K562 (cell line): ENCODE data around the gene C2CD2. TPM values are rescaled to one million over a fixed set of nuclear protein-coding genes. Genes with fewer than 3 reads are reported as not detected.

ENCODE experiments used
- polyA plus RNA-seq, 8 experiments: library from polyadenylated mRNA; depleted of rRNA in 4 of 8; stranded (reverse) in 5 of 8; unstranded in 3 of 8; fragments of >200 nt; fragmentation: Nextera tagmentation in 2 of 8; fragmentation: Illumina TruSeq in 1 of 8; extraction: Ambion mirVana in 2 of 8; extraction: Trizol in 1 of 8; gene quantifications; 2 replicates each; pipeline versions ENCODE4 v1.2.1 to v1.2.3, GENCODE V29; 2011 to 2014; ENCODE audit warnings: inconsistent platforms in 1 of 8, missing spikeins in 1 of 8
- total RNA-seq, 7 experiments: library from RNA; depleted of rRNA in 6 of 7; stranded (reverse); fragments of >200 nt in 6 of 7; fragmentation: Illumina TruSeq in 2 of 7; extraction: Trizol in 2 of 7; gene quantifications; 2 replicates each; pipeline versions ENCODE4 v1.2.1 to v1.2.3, GENCODE V29; 2011 to 2021; ENCODE audit warnings: low replicate concordance in 1 of 7
- TF ChIP-seq, protein P1 (sequence below): fragments of 250-450 bp; sonication (Bioruptor Pico); IDR thresholded peaks from 2 replicates; pipeline ENCODE4 v1.8.0; 2022; ENCODE audit warnings: moderate library complexity, mild to moderate bottlenecking, inconsistent platforms
- TF ChIP-seq, protein P2 (sequence below): fragments of 150-350 bp; IDR thresholded peaks from 2 replicates; pipeline ENCODE4 v1.6.1; 2014; ENCODE audit warnings: low read depth, mild to moderate bottlenecking, low read length, borderline replicate concordance

C2CD2 gene
- total and polyA plus RNA-seq, 9 of the 15 experiments (the other 6 are each of a cell fraction or from before 2014, with no cell fraction given): 1.3 to 21.6 (median 12.1) TPM

DNA sequence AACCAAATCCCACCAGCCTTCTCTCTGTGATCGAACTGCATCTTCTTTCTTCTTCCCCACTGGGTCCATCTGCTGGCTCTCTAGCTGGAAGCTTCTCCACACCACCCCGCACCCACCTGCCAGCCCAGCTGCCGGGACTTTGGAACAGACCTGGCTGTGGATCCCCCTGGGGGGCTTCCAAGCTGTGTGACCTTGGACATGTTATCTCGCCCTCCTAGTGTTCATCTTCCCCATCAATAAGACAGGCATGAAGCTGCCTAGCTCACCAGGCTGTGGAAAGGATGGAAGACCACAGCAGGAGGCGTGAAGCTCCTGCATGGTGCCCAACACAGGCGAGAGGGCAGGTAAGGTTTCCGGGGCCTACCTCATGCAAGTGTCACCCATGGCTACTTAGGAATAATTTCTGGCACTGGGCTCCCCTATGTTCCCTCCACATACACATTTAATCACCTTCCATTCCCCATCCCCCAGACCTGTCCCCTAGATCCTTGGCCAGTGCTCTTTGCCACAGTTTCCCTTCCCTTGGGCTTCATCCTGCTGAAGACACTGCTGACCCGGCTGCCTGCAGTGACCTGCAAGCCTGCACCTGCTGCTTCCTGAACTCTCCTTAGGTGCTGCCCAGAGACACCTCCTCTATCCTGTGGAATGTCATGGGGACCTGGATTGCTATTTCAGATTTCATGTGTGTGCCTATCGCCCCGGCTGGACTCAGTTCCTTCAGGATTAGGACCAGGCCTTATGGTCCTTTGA is 13.2 kb upstream of the C2CD2 start (continued):
- TF ChIP-seq, protein P1, sequence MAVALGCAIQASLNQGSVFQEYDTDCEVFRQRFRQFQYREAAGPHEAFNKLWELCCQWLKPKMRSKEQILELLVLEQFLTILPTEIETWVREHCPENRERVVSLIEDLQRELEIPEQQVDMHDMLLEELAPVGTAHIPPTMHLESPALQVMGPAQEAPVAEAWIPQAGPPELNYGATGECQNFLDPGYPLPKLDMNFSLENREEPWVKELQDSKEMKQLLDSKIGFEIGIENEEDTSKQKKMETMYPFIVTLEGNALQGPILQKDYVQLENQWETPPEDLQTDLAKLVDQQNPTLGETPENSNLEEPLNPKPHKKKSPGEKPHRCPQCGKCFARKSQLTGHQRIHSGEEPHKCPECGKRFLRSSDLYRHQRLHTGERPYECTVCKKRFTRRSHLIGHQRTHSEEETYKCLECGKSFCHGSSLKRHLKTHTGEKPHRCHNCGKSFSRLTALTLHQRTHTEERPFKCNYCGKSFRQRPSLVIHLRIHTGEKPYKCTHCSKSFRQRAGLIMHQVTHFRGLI (CRISPR knock-in tag): no peak
- TF ChIP-seq, protein P2, sequence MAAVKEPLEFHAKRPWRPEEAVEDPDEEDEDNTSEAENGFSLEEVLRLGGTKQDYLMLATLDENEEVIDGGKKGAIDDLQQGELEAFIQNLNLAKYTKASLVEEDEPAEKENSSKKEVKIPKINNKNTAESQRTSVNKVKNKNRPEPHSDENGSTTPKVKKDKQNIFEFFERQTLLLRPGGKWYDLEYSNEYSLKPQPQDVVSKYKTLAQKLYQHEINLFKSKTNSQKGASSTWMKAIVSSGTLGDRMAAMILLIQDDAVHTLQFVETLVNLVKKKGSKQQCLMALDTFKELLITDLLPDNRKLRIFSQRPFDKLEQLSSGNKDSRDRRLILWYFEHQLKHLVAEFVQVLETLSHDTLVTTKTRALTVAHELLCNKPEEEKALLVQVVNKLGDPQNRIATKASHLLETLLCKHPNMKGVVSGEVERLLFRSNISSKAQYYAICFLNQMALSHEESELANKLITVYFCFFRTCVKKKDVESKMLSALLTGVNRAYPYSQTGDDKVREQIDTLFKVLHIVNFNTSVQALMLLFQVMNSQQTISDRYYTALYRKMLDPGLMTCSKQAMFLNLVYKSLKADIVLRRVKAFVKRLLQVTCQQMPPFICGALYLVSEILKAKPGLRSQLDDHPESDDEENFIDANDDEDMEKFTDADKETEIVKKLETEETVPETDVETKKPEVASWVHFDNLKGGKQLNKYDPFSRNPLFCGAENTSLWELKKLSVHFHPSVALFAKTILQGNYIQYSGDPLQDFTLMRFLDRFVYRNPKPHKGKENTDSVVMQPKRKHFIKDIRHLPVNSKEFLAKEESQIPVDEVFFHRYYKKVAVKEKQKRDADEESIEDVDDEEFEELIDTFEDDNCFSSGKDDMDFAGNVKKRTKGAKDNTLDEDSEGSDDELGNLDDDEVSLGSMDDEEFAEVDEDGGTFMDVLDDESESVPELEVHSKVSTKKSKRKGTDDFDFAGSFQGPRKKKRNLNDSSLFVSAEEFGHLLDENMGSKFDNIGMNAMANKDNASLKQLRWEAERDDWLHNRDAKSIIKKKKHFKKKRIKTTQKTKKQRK: no peak
